Caco-2 (cell line): ENCODE measurements around the gene CEP63. TPM values are rescaled to one million over a fixed set of nuclear protein-coding genes. Genes with fewer than 3 reads are reported as not detected.

Experiments
- BruUV-seq: library from RNA; stranded (reverse); fragments of 400-500 nt; replicated peaks from 2 replicates; lab custom pipeline; 2021; lab: Mats Ljungman, UMichigan
- CTCF ChIA-PET: fragments of 300-600 bp; sonication (Branson Sonifier 250); formaldehyde crosslinking; loops from one replicate; lab custom pipeline; 2022; ENCODE audit warnings: antibody characterized with exemption; lab: Charles Lee
- POLR2A ChIA-PET: fragments of 300-600 bp; sonication (Branson Sonifier 250); formaldehyde crosslinking; loops from one replicate; lab custom pipeline; 2022; ENCODE audit warnings: antibody characterized with exemption; lab: Charles Lee
- DNase-seq, 2 experiments: peaks; one replicate each; pipeline versions ENCODE4 v3.0.0 to v3.0.0-alpha.2; 2020 to 2022
- H3K27me3 ChIP-seq: replicated peaks from 2 replicates; pipeline ENCODE4 v1.6.0; 2011; ENCODE audit warnings: low read length; ENCODE audit not compliant: control insufficient read depth, insufficient read depth
- H3K36me3 ChIP-seq: 2 replicates; pipeline ENCODE4 v1.5.1; 2011; ENCODE audit warnings: low read length; ENCODE audit not compliant: control insufficient read depth, insufficient read depth
- H3K4me1 ChIP-seq: fragments of 250-450 bp; sonication (Bioruptor Pico); 2 replicates; pipeline ENCODE4 v1.5.1; 2020; ENCODE audit warnings: mild to moderate bottlenecking
- H3K4me3 ChIP-seq: 2 replicates; pipeline ENCODE4 v1.5.1; 2011; ENCODE audit warnings: low read depth, mild to moderate bottlenecking, control low read depth, low read length
- H3K9me3 ChIP-seq: fragments of 250-450 bp; sonication (Bioruptor Pico); 2 replicates; pipeline ENCODE4 v1.5.1; 2020; ENCODE audit warnings: mild to moderate bottlenecking, moderate library complexity
- H3K27ac Mint-ChIP-seq: one replicate; pipeline ENCODE4 v1.8.0; 2022; ENCODE audit warnings: mixed read lengths; ENCODE audit not compliant: unreplicated experiment
- H3K27me3 Mint-ChIP-seq: one replicate; pipeline ENCODE4 v1.8.0; 2022; ENCODE audit warnings: mixed read lengths; ENCODE audit not compliant: insufficient read depth, unreplicated experiment
- H3K36me3 Mint-ChIP-seq: one replicate; pipeline ENCODE4 v1.8.0; 2022; ENCODE audit warnings: mild to moderate bottlenecking, mixed read lengths; ENCODE audit not compliant: insufficient read depth, unreplicated experiment
- H3K4me1 Mint-ChIP-seq: one replicate; pipeline ENCODE4 v1.8.0; 2022; ENCODE audit warnings: low read depth, mixed read lengths; ENCODE audit not compliant: unreplicated experiment
- H3K4me3 Mint-ChIP-seq: one replicate; pipeline ENCODE4 v1.8.0; 2022; ENCODE audit warnings: mild to moderate bottlenecking, moderate library complexity, mixed read lengths; ENCODE audit not compliant: unreplicated experiment
- H3K9me3 Mint-ChIP-seq: one replicate; pipeline ENCODE4 v1.8.0; 2022; ENCODE audit warnings: mixed read lengths; ENCODE audit not compliant: unreplicated experiment
- CTCF ChIP-seq, 2 experiments: fragments of 200-600 bp in 1 of 2; IDR thresholded peaks; 1 replicate in 1 of 2; 2 replicates in 1 of 2; pipeline versions ENCODE4 v1.5.1 to v1.8.0; 2011 to 2022; ENCODE audit warnings: antibody characterized with exemption in 1 of 2, control low read depth in 1 of 2, inconsistent platforms in 1 of 2, low read depth in 1 of 2, low read length in 1 of 2, mild to moderate bottlenecking in 1 of 2, moderate library complexity in 1 of 2; ENCODE audit not compliant: insufficient read depth in 1 of 2, severe bottlenecking in 1 of 2, unreplicated experiment in 1 of 2
- intact Hi-C: fragments of 100-400 bp; cut with micrococcal nuclease; formaldehyde crosslinking; loops from one replicate; pipeline ENCODE4 v1.10.0; 2022; ENCODE audit not compliant: unreplicated experiment
- total RNA-seq: library from RNA; stranded (reverse); gene quantifications from 2 replicates; pipeline ENCODE4 v1.2.3, GENCODE V29; 2022

CEP63 gene
- total RNA-seq, 1 experiment from 2014 or later, result 21.9 TPM

- no peak overlapping the region for H3K4me3 Mint-ChIP-seq
- no peak overlapping the region for H3K27ac Mint-ChIP-seq
- H3K4me3 ChIP-seq, result no peak overlapping the region
Observed at GRCh38 chr3:134622806-134623365, 137.0 kb downstream of the CEP63 start.

GRCh38 chr3:134623615-134624245 lies 137.9 kb downstream of the CEP63 start:
- Mint-ChIP-seq H3K4me3 (no peak overlapping the region), H3K27ac (no peak overlapping the region), H3K9me3 (no peaks in the 10 kb centered on the region), H3K36me3 (no peaks in the 10 kb centered on the region), H3K4me1 (no peaks in the 10 kb centered on the region), H3K27me3 (no peaks in the 10 kb centered on the region)
- Histone ChIP-seq H3K4me3 (no peak overlapping the region), H3K27me3 (no peaks in the 10 kb centered on the region; the same call in 1 of the 2 replicates), H3K9me3 (no peaks in the 10 kb centered on the region; the same call in 1 of the 2 replicates), H3K36me3 (no peaks in the 10 kb centered on the region), H3K4me1 (no peaks in the 10 kb centered on the region)
- ChIA-PET POLR2A (no interaction called here), CTCF (no interaction called here)
- no TSS peak for BruUV-seq
- no peak for TF ChIP-seq CTCF (IDR thresholded peaks at IDR 0.05; ENCODE audit: insufficient read depth in 1 of 2, low read depth in 1 of 2, low read length in 1 of 2, severe bottlenecking in 1 of 2, unreplicated experiment in 1 of 2)
- intact Hi-C loops, result no loop called here
- DNase-seq, result peak in 1 of 2 experiments; percentile 15

More at GRCh38 chr3:134622806-134623365, 137.0 kb downstream of the CEP63 start:
- Histone ChIP-seq H3K36me3 (no peaks in the 10 kb centered on the region), H3K4me1 (no peaks in the 10 kb centered on the region), H3K9me3 (no peaks in the 10 kb centered on the region), H3K27me3 (no peaks in the 10 kb centered on the region; the same call in 1 of the 2 replicates)
- BruUV-seq, result no TSS peak
- TF ChIP-seq CTCF (IDR thresholded peaks at IDR 0.05; ENCODE audit: insufficient read depth in 1 of 2, low read depth in 1 of 2, low read length in 1 of 2, severe bottlenecking in 1 of 2, unreplicated experiment in 1 of 2), result no peak
- DNase-seq, result no peak
- no peaks in the 10 kb centered on the region for H3K4me1 Mint-ChIP-seq
- POLR2A ChIA-PET, result no interaction called here
- no peaks in the 10 kb centered on the region for H3K36me3 Mint-ChIP-seq
- H3K27me3 Mint-ChIP-seq, result no peaks in the 10 kb centered on the region
- CTCF ChIA-PET, result no interaction called here
- H3K9me3 Mint-ChIP-seq, result no peaks in the 10 kb centered on the region
- intact Hi-C loops, result no loop called here

Other genes starting within 250 kb of the CEP63 start
- gene RYK, start 235.2 kb upstream of the CEP63 start, total RNA-seq, result 101 and 102 TPM in 2 replicates
- gene AMOTL2, start 111.6 kb upstream of the CEP63 start, total RNA-seq, result 220 and 271 TPM in 2 replicates
- gene ANAPC13, start 72 bp upstream of the CEP63 start, total RNA-seq, result 47.6 and 57.0 TPM in 2 replicates
- gene KY, start 165.0 kb downstream of the CEP63 start, total RNA-seq, result not detected in 2 replicates